Activated naive CD8-positive, alpha-beta T cell treated with anti-CD3 and anti-CD28 coated beads, Interleukin-2, amount 50 U/mL, for 24 hours (primary cell): Measurements from ENCODE around the gene MGAT5B.
A peak's percentile ranks its signal among the peaks of the same experiment; 100 is the strongest.

ENCODE experiments used
- ATAC-seq: fragments of 150-1000 bp; cut with Tn5 transposase; one replicate; pipeline ENCODE4 v1.10.0; 2021
- DNase-seq: peaks from one replicate; pipeline ENCODE4 v3.0.0; 2021
- H3K27ac Mint-ChIP-seq: one replicate; pipeline ENCODE4 v1.8.0; 2021; ENCODE audit warnings: mild to moderate bottlenecking, mixed read lengths
- H3K27me3 Mint-ChIP-seq: one replicate; pipeline ENCODE4 v1.8.0; 2021; ENCODE audit warnings: mixed read lengths
- H3K36me3 Mint-ChIP-seq: one replicate; pipeline ENCODE4 v1.8.0; 2021; ENCODE audit warnings: low read depth, mixed read lengths
- H3K4me1 Mint-ChIP-seq: one replicate; pipeline ENCODE4 v1.8.0; 2021; ENCODE audit warnings: mixed read lengths
- H3K4me3 Mint-ChIP-seq: one replicate; pipeline ENCODE4 v1.8.0; 2021; ENCODE audit warnings: mild to moderate bottlenecking, moderate library complexity, mixed read lengths
- H3K9me3 Mint-ChIP-seq: one replicate; pipeline ENCODE4 v1.8.0; 2021; ENCODE audit warnings: mixed read lengths

Gene MGAT5B

DNA sequence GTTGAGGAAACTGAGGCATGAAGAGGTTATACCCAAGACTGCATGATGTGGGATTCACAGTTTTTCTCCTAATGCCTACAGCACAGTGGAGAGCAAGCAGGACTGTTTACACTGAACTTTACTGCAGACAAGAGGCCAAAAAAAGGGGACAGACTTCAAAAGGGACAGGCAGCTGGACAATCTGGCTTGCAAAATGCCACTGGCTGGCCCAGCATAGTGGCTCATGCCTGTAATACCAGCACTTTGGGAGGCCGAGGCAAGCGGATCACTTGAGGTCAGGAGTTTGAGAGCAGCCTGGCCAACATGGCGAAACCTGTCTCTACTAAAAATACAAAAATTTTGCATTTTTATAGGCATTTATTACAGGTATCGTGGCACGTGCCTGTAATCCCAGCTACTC lies 2.0 kb upstream of the MGAT5B start:
- no peak for ATAC-seq
- H3K27ac Mint-ChIP-seq = no peak overlapping the region
- no peaks in the 10 kb centered on the region for H3K9me3 Mint-ChIP-seq
- DNase-seq = no peak
- no peak overlapping the region for H3K4me3 Mint-ChIP-seq
- H3K27me3 Mint-ChIP-seq = peaks cover 17% of the 10 kb centered on the region
- no peaks in the 10 kb centered on the region for H3K36me3 Mint-ChIP-seq
- peaks cover 5% of the 10 kb centered on the region for H3K4me1 Mint-ChIP-seq

- Mint-ChIP-seq H3K36me3 (no peaks in the 10 kb centered on the region), H3K27me3 (peaks cover 19% of the 10 kb centered on the region), H3K9me3 (no peaks in the 10 kb centered on the region), H3K27ac (no peak overlapping the region), H3K4me3 (peak overlapping the region; percentile 9), H3K4me1 (peaks cover 5% of the 10 kb centered on the region)
- ATAC-seq = no peak
- no peak for DNase-seq
Measured at GRCh38 chr17:76866774-76867577, 1.2 kb upstream of the MGAT5B start.

GRCh38 chr17:76867578-76868175 lies 527 bp upstream of the MGAT5B start:
- peaks cover 19% of the 10 kb centered on the region for H3K27me3 Mint-ChIP-seq
- H3K27ac Mint-ChIP-seq = no peak overlapping the region
- no peak for ATAC-seq
- H3K9me3 Mint-ChIP-seq = no peaks in the 10 kb centered on the region
- H3K4me1 Mint-ChIP-seq = peaks cover 5% of the 10 kb centered on the region
- H3K36me3 Mint-ChIP-seq = no peaks in the 10 kb centered on the region
- H3K4me3 Mint-ChIP-seq = peak overlapping the region; percentile 65
- DNase-seq = no peak

DNA sequence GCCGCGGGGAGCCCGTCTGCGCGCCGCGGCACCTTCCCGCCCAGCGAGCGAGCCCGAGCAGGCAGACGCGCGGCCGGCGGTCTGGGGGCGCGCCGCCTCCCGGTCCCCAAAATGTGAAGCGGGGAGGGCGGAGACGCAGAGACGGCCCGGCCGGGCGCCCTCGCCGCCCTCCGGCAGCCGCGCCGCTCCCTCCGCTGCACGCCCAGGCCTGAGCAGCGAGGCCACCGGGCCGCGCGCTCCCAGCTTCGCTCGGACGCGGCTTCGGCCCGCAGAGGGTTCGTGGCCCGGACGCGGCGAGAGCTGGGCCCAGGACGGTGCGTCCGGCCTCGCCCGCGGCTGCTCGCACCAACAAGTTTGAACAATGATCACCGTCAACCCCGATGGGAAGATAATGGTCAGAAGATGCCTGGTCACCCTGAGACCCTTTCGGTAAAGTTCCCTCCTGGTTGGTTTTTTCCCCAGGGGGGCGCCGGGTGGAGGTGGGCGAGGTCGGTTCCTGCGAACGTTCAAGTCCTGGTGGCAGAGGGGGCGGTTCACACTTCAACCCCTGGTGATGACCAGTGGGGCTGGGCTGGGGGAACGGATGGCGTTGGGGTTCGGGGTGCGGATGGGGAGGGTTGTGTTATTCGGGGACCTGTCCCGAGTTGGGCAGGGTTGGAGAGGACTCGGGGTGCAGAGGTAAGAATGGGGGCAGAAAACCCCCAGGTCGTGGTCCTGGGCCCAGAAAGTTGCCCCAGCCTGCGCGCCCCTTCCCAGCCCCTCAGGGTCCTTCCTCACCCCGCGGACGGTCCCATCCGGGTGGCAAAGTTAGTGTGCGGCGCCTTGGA lies 678 bp downstream of the MGAT5B start:
- Mint-ChIP-seq H3K4me1 (peaks cover 5% of the 10 kb centered on the region), H3K9me3 (no peaks in the 10 kb centered on the region), H3K36me3 (no peaks in the 10 kb centered on the region), H3K27me3 (peaks cover 19% of the 10 kb centered on the region), H3K27ac (no peak overlapping the region), H3K4me3 (peak overlapping the region; percentile 52)
- ATAC-seq (no peak), DNase-seq (peak; percentile 8)

GRCh38 chr17:76869496-76870376 lies 1.5 kb downstream of the MGAT5B start:
- ATAC-seq = no peak

GRCh38 chr17:76870377-76870714 lies 2.1 kb downstream of the MGAT5B start:
- ATAC-seq = no peak
- peaks cover 5% of the 10 kb centered on the region for H3K9me3 Mint-ChIP-seq
- no peak overlapping the region for H3K27ac Mint-ChIP-seq
- no peak for DNase-seq
- H3K27me3 Mint-ChIP-seq = peaks cover 19% of the 10 kb centered on the region
- peaks cover 5% of the 10 kb centered on the region for H3K4me1 Mint-ChIP-seq
- H3K36me3 Mint-ChIP-seq = peaks cover 2% of the 10 kb centered on the region
- H3K4me3 Mint-ChIP-seq = no peak overlapping the region

More at GRCh38 chr17:76869496-76870376, 1.5 kb downstream of the MGAT5B start:
- Mint-ChIP-seq H3K36me3 (no peaks in the 10 kb centered on the region), H3K4me3 (no peak overlapping the region), H3K27me3 (peaks cover 19% of the 10 kb centered on the region), H3K27ac (no peak overlapping the region), H3K4me1 (peaks cover 5% of the 10 kb centered on the region), H3K9me3 (no peaks in the 10 kb centered on the region)
- DNase-seq = peak; percentile 8

DNA sequence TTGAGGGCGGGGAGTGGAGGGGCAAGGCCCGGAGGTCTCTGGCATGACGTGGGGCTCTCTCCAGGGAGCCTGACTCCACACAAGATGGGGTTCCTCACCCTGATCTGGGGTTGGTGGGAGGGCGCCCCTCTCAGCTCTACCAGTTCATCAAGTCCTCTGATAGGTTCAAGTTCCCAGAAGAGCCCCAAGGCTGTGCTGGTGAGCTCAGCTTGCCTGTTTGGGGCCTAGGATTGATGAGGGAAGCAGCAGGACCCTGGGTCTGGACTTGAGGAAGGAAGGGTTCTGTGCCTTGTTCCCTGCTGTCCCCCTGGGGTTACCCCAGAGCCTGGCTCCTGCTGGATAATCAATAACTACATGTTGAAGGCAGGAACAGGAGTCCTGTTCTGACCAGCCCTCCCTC lies 3.5 kb downstream of the MGAT5B start:
- no peak overlapping the region for H3K27ac Mint-ChIP-seq
- no peak for ATAC-seq
- no peak for DNase-seq
- H3K4me1 Mint-ChIP-seq = peaks cover 5% of the 10 kb centered on the region
- H3K4me3 Mint-ChIP-seq = no peak overlapping the region
- peaks cover 18% of the 10 kb centered on the region for H3K27me3 Mint-ChIP-seq
- H3K9me3 Mint-ChIP-seq = peaks cover 10% of the 10 kb centered on the region
- H3K36me3 Mint-ChIP-seq = peaks cover 3% of the 10 kb centered on the region

- H3K27ac Mint-ChIP-seq = no peak overlapping the region
- peak; percentile 15 for DNase-seq
- peaks cover 11% of the 10 kb centered on the region for H3K27me3 Mint-ChIP-seq
- peaks cover 3% of the 10 kb centered on the region for H3K36me3 Mint-ChIP-seq
- H3K9me3 Mint-ChIP-seq = peaks cover 10% of the 10 kb centered on the region
- H3K4me1 Mint-ChIP-seq = peaks cover 4% of the 10 kb centered on the region
- peak; percentile 42 for ATAC-seq
- H3K4me3 Mint-ChIP-seq = no peak overlapping the region
Measured at GRCh38 chr17:76872221-76872873, 4.1 kb downstream of the MGAT5B start.

GRCh38 chr17:76872874-76873221 lies 4.6 kb downstream of the MGAT5B start:
- no peak for ATAC-seq
- Mint-ChIP-seq H3K27me3 (peaks cover 6% of the 10 kb centered on the region), H3K4me3 (no peak overlapping the region), H3K9me3 (peaks cover 10% of the 10 kb centered on the region), H3K4me1 (peaks cover 2% of the 10 kb centered on the region), H3K27ac (no peak overlapping the region), H3K36me3 (peaks cover 3% of the 10 kb centered on the region)
- DNase-seq = no peak

GRCh38 chr17:76873856-76874255 lies 5.7 kb downstream of the MGAT5B start:
- Mint-ChIP-seq H3K4me1 (peaks cover 2% of the 10 kb centered on the region), H3K36me3 (peaks cover 3% of the 10 kb centered on the region), H3K9me3 (peaks cover 10% of the 10 kb centered on the region), H3K4me3 (no peak overlapping the region), H3K27me3 (peaks cover 5% of the 10 kb centered on the region), H3K27ac (no peak overlapping the region)
- DNase-seq (no peak), ATAC-seq (no peak)

DNA sequence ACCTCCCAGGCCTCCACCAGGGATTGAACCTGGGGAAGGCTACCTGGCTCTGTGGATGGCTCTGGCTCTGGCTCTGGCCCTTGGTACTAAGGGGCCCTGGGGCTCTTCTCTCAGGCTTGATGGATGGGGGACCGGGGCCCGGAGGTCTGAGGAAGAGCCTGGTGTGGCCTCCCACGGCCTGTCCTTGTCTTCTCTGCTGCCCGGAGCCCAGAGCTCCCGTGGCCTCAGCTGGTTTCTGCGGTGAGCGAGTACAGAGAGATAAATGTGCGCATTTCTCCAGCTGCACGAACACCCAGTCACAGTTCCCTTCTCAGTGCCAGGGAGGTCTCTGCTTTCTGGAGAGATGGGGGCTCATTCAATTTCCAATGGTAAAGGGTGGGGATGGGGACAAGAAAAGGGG lies 9.2 kb downstream of the MGAT5B start:
- Mint-ChIP-seq H3K27ac (no peak overlapping the region), H3K4me1 (no peaks in the 10 kb centered on the region), H3K4me3 (no peak overlapping the region), H3K9me3 (peaks cover 10% of the 10 kb centered on the region), H3K36me3 (peaks cover 3% of the 10 kb centered on the region), H3K27me3 (no peaks in the 10 kb centered on the region)
- DNase-seq (no peak), ATAC-seq (no peak)

DNA sequence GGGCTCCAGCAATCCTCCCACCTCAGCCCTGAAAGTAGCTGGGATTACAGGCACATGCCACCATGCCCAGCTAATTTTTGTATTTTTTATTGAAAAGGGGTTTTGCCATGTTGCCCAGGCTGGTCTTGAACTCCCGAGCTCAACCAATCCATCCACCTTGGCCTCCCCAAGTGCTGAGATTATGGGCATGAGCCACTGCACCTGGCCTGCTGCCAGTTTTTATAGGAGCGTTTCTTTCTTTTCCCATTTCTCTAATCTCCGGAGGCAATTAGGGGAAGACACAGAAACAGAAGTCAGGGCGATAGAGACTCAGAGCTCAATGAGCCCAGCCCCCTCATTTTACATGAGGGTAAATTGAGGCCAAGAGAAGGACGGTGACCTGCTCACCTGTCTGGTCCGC lies 10.4 kb downstream of the MGAT5B start:
- DNase-seq (no peak), ATAC-seq (no peak)
- Mint-ChIP-seq H3K27ac (no peak overlapping the region), H3K27me3 (no peaks in the 10 kb centered on the region), H3K36me3 (peaks cover 3% of the 10 kb centered on the region), H3K9me3 (peaks cover 10% of the 10 kb centered on the region), H3K4me1 (no peaks in the 10 kb centered on the region), H3K4me3 (no peak overlapping the region)

- Mint-ChIP-seq H3K9me3 (peaks cover 10% of the 10 kb centered on the region), H3K4me1 (no peaks in the 10 kb centered on the region), H3K27ac (no peak overlapping the region), H3K27me3 (no peaks in the 10 kb centered on the region), H3K36me3 (peaks cover 3% of the 10 kb centered on the region), H3K4me3 (no peak overlapping the region)
- DNase-seq = no peak
- ATAC-seq = no peak
Measured at GRCh38 chr17:76879254-76879653, 11.1 kb downstream of the MGAT5B start.

- no peak overlapping the region for H3K27ac Mint-ChIP-seq
- no peak for DNase-seq
- no peak overlapping the region for H3K4me3 Mint-ChIP-seq
- H3K9me3 Mint-ChIP-seq = peaks cover 10% of the 10 kb centered on the region
- H3K27me3 Mint-ChIP-seq = no peaks in the 10 kb centered on the region
- H3K4me1 Mint-ChIP-seq = no peaks in the 10 kb centered on the region
- ATAC-seq = no peak
- H3K36me3 Mint-ChIP-seq = peaks cover 3% of the 10 kb centered on the region
Measured at GRCh38 chr17:76879691-76880090, 11.5 kb downstream of the MGAT5B start.
